Stimulated activated CD4-positive, alpha-beta T cell treated with anti-CD3 and anti-CD28 coated beads, TNF-alpha, amount 100 ng/mL, for 4 hours (primary cell): ENCODE data around the gene RNF4.
"Not testable (repeated sequence)": the region's sequence is repeated elsewhere in the genome, so short reads cannot be mapped to it uniquely, and the experiment has no call there.

ENCODE experiments used
- DNase-seq, 3 experiments: peaks; one replicate each; pipeline ENCODE4 v3.0.0-alpha.2; 2020; ENCODE audit warnings: low read depth in 3 of 3

RNF4 gene

DNA sequence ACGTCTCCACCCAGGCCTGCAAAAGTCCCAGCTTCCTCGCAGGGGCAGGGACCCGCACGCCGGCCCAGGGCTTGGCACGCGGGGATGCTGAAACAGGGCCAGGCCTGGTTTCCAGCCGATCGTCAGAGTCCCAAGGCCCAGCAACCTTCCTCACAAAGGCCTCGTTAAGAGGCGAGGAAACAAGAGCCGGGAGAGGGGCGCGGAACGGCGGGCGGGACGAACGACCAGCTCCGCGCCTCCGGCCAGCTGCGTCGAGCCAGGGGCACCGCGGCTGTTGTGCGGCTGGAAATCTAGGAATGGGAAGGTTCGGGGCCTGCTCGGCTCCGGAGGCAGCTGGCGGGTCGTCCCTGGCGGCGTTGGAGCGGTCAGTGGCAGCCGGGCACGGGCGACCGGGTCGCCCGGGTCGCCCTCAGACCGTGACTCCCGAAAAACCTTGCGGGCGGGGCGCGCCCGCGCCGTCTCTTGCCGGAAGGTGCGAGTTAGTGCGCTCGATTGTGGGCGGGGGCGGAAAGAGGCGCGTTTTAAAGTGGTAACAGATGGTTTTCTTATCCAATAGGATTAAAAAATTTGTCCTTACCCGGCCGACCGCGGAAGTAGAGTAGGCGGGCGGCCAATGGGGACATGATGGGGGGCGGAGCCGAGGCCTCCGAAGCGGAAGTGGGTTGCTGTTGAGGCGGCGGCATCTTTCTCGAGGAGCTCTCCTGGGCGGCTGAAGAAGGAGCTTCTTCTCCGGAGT, at the start of gene RNF4:
TSS of gene RNF4 (plus strand) at position 651 of the 736 bp plus-strand sequence. CDS start 21,388 bp downstream, outside the sequence.
- peak; percentile 81 to 95 (median 90) for DNase-seq

DNA sequence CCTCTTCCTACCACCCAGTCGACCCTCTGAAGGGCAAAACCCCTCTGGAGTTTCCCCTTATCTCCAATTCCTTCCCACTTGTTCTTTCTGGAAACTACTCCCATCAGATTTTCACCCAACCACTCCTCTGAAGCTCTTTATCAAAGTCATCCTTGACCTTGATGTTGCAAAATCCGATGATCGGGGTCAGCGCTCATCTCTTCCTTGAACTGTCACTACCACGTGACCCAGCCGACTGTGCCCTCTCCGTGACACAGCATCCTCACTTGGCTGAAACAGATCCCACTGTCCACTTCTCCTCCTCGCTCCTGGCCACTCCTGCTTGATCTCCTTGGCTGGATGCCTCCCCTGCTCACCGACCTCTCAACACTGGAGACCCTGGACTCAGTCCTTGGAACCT, 49.1 kb upstream of the RNF4 start:
- DNase-seq: no peak

DNA sequence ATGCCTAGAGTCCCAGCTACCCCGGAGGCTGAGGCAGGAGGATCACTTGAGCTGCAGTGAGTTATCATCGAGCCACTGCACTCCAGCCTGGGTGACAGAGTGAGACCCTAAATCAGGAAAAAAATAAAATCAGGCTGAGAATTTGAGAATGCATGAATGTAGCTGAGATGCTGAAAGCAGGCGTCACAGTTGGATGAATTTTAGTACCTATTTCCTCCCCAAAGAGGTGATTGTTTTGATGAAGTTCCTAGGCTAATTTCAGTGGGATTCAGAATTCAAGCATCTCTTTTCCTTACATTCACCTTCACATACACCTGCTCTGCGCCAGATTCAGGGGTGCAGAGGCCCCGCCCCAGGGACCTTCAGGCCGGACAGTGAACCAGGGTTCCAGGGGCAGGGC, 47.0 kb upstream of the RNF4 start:
- no peak for DNase-seq

DNA sequence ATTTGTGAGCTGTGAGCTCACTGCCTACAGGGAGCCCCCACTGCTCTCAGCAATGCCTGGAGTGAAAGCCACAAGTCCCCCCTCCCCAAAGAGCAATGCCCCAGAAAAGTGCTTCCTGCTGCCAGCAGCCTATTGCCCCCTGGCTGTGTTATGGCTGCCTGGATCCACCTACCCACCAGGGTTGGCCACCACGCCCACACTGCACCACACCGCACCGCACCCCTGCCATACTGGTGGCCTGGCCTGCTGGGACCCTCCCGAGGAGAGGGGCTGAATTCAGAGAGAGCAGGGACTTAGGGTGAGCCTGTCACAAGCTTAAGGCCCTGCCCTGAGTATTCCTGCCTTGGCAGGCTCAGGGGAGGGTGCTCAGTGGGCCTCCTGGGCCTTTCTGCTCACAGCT, 45.8 kb upstream of the RNF4 start:
- no peak for DNase-seq

GRCh38 chr4:2423695-2424094, 45.2 kb upstream of the RNF4 start:
- DNase-seq: no peak

DNA sequence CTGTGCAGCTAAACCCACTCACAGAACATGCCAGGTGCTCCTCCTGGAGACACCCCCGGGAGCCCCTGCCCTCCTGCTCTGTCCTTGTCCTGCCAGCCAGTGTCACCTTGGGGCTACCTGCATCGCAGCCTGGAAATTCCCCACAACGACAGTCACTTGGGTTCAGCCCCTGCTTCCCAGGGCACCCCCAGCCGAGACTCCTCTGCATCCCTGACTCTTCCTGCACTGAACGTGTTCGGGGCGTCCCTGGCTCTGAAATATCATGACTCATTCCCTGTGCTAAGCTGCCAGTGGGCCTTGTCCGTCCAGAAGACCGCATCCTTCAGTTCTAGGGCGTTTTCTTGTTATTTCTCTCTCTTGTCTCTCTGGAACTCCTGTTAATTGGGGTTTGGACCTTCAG, 44.3 kb upstream of the RNF4 start:
- DNase-seq: no peak

- no peak for DNase-seq
Observed at GRCh38 chr4:2425386-2426068, 43.4 kb upstream of the RNF4 start.

DNA sequence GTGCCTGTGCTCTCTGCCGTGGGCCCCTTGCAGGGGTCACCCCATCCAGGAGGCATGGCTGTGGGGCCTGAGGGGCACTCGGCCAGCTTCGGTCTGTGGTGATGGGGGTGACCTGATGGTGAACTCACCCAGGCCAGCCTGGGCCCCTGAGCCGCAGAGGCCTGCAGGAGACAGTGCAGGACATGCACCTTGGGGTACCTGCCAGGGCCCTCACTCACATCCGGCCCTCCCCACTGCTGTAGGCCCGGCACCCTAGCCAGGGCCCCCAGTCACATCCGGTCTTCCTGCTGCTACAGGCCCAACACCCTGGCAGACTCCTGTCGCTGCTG, 42.9 kb upstream of the RNF4 start:
- no peak for DNase-seq

- no peak for DNase-seq
Observed at GRCh38 chr4:2426711-2427275, 42.1 kb upstream of the RNF4 start.

DNA sequence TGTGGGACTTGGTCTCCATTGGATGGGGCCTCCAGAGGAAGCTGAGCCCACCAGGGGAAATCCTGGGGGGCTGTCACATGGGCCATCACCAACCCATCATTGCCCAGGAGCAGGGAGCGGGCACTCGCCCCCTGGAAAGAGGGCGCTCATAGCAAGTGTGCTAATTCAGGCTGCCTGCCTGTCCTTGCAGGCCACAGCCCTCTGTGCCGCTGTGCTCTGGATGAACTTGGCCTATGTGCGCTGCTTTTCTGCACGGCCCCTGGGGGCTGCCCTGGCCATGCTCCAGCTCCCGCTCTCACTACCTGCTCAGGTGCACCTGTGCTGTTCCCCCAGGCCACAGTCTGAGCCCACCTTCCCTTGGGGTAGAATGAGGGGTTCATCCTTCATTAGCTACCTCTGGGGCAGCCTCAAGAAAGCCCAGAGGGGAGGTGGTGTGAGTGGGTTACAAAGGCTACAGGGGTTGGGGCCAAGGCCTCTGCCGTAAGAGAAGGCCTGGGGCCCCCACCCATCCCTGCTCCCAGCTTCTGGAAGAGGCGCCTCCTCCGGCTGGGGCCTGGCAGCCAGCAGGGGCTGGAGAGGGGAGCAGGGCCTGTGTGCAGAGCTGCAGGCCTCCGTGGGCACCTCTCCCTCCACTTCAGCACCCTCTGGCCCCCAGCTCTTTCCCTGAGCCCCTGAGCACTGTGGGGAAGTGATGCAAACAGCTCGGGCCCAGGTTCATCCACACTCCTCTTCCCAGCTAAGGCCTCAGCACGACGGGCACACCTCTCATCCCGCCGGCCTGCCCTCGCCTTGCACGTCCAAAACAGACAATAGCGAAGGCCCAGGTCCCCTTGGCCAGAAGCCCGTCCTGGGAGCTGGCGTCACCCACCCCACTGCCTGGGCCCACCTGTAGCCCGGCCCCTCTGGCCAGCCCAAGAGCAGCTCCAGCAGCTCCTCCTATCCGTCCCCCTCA, 41.2 kb upstream of the RNF4 start:
- DNase-seq: no peak

DNA sequence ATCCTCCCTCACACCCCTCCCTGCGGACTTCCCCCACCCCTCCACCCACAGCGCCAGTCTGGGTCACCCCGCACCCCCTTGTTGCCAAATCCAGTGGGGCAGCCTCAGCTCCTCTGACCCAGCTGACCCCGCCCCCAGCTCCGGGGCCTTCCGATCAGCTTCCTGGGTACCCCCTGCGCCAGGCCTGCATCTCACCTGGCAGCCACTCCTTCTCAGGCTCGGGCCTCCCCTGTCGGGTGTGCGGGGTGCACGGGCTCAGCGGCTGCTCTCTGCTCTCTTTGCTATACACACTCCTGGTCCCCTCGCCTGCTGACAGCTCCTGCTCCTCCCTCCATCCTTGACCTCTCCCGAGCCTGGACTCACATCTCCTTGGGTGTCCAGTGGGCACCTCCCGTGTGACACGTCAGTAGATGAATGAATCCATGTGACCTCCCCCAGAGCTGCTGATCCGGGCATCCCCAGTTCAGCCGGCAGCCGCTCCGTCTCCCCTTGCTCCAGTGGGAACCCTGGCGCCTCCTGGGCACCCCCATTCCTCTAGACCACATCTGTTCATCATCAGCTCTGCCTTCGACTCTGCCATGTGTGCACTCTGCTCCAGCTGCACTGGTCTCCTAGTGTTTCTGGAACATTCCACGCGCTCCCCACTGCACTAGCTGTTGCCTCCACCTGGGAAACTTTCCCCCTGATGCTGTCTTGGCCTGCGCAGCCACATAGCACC, 40.3 kb upstream of the RNF4 start:
- no peak for DNase-seq

GRCh38 chr4:2429945-2430757, 38.8 kb upstream of the RNF4 start:
- not testable (repeated sequence) for DNase-seq

- no peak for DNase-seq
Observed at GRCh38 chr4:2432004-2432403, 36.9 kb upstream of the RNF4 start.

- DNase-seq: no peak
Observed at GRCh38 chr4:2432991-2433530, 35.8 kb upstream of the RNF4 start.

DNA sequence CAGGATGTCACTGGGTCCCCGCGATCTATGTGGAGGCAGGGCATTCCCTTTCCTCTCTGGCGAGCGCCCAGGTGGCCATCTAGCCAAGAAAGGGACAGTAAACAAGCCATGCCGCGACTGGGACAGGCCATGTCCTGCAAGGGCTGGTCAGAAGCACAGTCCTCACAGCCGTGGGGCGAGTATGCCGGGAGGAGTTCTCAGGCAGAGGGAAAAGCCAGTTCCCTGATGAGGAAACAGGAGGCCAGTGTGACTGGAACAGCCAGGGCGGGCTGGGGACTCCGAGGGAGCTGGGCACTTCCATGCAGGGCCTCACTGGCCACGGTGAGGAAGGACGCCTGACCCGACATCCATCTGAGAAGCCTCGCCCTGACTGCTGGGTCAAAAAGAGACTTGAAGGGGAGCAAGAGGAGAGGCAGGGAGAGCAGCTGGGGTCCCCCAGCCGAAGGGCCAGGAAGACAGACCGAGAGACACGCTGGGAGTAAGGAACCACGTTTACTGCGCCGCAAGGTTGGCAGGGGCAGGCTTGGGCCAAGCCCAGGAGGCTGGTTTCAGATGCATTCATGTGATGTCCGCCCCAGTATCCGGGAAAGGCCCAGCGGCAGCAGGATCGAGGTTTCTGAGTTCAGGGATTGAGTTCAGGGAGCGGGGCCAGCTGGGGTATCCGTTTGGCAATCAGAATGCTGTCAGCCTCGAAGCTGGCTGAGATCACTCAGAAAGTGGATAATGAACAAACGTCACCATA, 35.1 kb upstream of the RNF4 start:
- DNase-seq: no peak

DNA sequence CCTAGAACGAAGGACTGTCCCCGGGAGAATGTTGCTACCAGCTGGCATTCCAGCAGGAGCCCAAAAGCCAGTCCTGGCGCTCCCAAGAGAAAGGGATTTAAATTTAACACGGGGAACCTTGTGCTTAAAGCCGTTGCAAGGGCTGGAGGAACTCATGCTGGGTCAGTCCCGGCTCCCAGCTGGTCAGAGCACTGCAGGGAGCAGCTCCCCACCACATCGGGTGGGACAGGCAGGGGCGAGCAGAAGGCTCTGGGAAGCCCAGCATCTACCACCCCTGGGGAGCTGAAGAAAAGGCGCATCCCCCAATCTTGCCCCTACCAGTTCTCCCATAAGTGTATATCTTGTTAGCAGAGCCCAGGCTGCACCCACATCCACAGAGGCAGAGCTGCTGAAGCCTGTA, 34.5 kb upstream of the RNF4 start:
- DNase-seq: no peak

- no peak for DNase-seq
Observed at GRCh38 chr4:2436301-2436700, 32.6 kb upstream of the RNF4 start.

- DNase-seq: no peak
Observed at GRCh38 chr4:2436761-2437474, 32.0 kb upstream of the RNF4 start.
